ENCODE results near the gene CUL9.

DNA sequence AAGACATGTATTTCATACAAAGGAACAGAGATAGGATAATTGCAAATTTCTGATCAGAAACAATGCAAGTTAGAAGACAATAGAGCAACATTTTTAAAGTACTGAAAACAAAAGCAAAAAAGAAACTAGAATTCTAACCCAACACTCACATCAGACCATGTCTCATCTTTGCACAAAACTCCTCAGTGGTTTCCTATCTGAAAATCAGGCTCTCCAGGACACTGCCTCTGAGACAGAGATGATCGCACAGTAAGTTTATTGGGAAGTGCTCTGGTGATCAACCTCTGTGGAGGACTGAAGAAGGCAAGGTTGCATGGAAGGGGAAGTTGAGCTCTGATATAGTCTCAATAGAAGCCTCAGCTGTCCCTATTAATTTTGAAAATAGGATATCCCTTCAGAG, 59.0 kb downstream of the CUL9 start:
- TF ChIP-seq, protein P1, sequence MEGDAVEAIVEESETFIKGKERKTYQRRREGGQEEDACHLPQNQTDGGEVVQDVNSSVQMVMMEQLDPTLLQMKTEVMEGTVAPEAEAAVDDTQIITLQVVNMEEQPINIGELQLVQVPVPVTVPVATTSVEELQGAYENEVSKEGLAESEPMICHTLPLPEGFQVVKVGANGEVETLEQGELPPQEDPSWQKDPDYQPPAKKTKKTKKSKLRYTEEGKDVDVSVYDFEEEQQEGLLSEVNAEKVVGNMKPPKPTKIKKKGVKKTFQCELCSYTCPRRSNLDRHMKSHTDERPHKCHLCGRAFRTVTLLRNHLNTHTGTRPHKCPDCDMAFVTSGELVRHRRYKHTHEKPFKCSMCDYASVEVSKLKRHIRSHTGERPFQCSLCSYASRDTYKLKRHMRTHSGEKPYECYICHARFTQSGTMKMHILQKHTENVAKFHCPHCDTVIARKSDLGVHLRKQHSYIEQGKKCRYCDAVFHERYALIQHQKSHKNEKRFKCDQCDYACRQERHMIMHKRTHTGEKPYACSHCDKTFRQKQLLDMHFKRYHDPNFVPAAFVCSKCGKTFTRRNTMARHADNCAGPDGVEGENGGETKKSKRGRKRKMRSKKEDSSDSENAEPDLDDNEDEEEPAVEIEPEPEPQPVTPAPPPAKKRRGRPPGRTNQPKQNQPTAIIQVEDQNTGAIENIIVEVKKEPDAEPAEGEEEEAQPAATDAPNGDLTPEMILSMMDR (IDR thresholded peaks at IDR 0.05; ENCODE audit: poor library complexity, severe bottlenecking) = no peak
- TF ChIP-seq RAD21 (conservative IDR thresholded peaks at IDR 0.05) (no peak), POLR2AphosphoS5 (IDR thresholded peaks at IDR 0.05) (no peak), EP300 (conservative IDR thresholded peaks at IDR 0.05; ENCODE audit: poor library complexity, severe bottlenecking) (no peak)
- TF ChIP-seq, protein P2, sequence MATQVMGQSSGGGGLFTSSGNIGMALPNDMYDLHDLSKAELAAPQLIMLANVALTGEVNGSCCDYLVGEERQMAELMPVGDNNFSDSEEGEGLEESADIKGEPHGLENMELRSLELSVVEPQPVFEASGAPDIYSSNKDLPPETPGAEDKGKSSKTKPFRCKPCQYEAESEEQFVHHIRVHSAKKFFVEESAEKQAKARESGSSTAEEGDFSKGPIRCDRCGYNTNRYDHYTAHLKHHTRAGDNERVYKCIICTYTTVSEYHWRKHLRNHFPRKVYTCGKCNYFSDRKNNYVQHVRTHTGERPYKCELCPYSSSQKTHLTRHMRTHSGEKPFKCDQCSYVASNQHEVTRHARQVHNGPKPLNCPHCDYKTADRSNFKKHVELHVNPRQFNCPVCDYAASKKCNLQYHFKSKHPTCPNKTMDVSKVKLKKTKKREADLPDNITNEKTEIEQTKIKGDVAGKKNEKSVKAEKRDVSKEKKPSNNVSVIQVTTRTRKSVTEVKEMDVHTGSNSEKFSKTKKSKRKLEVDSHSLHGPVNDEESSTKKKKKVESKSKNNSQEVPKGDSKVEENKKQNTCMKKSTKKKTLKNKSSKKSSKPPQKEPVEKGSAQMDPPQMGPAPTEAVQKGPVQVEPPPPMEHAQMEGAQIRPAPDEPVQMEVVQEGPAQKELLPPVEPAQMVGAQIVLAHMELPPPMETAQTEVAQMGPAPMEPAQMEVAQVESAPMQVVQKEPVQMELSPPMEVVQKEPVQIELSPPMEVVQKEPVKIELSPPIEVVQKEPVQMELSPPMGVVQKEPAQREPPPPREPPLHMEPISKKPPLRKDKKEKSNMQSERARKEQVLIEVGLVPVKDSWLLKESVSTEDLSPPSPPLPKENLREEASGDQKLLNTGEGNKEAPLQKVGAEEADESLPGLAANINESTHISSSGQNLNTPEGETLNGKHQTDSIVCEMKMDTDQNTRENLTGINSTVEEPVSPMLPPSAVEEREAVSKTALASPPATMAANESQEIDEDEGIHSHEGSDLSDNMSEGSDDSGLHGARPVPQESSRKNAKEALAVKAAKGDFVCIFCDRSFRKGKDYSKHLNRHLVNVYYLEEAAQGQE (IDR thresholded peaks at IDR 0.05; ENCODE audit: borderline replicate concordance) = no peak
